Skeletal muscle satellite cell (primary cell): ENCODE measurements around the gene EPHA6.
"Not testable (repeated sequence)": the region's sequence is repeated elsewhere in the genome, so short reads cannot be mapped to it uniquely, and the experiment has no call there.

Experiments used
- H3K27me3 ChIP-seq: 2 replicates; pipeline ENCODE4 v1.7.0; 2013; ENCODE audit warnings: low read length; ENCODE audit not compliant: control insufficient read depth, insufficient read depth
- H3K36me3 ChIP-seq: 2 replicates; pipeline ENCODE4 v1.7.0; 2013; ENCODE audit warnings: mild to moderate bottlenecking, control low read depth, low read length; ENCODE audit not compliant: insufficient read depth
- H3K4me1 ChIP-seq: 2 replicates; pipeline ENCODE4 v1.7.0; 2013; ENCODE audit warnings: low read length; ENCODE audit not compliant: control insufficient read depth, insufficient read depth
- H3K4me2 ChIP-seq: 2 replicates; pipeline ENCODE4 v1.7.0; 2013; ENCODE audit warnings: mild to moderate bottlenecking, low read length
- H3K4me3 ChIP-seq: 2 replicates; pipeline ENCODE4 v1.7.0; 2013; ENCODE audit warnings: low read length
- H3K9ac ChIP-seq: 2 replicates; pipeline ENCODE4 v1.7.0; 2013; ENCODE audit warnings: mild to moderate bottlenecking, low read depth, low read length, moderate library complexity
- H3K9me3 ChIP-seq: replicated peaks from 2 replicates; pipeline ENCODE4 v1.7.0; 2013; ENCODE audit warnings: mild to moderate bottlenecking, control low read depth, low read length

The EPHA6 gene

GRCh38 chr3:96931119-96931862 is 116.9 kb downstream of the EPHA6 start:
- no peaks in the 10 kb centered on the region for H3K36me3 ChIP-seq
- H3K27me3 ChIP-seq, result no peaks in the 10 kb centered on the region
- H3K9me3 ChIP-seq, result peaks cover 10% of the 10 kb centered on the region
- no peak overlapping the region for H3K9ac ChIP-seq
- no peak overlapping the region for H3K4me3 ChIP-seq
- no peak overlapping the region for H3K4me2 ChIP-seq
- H3K4me1 ChIP-seq, result no peaks in the 10 kb centered on the region

DNA sequence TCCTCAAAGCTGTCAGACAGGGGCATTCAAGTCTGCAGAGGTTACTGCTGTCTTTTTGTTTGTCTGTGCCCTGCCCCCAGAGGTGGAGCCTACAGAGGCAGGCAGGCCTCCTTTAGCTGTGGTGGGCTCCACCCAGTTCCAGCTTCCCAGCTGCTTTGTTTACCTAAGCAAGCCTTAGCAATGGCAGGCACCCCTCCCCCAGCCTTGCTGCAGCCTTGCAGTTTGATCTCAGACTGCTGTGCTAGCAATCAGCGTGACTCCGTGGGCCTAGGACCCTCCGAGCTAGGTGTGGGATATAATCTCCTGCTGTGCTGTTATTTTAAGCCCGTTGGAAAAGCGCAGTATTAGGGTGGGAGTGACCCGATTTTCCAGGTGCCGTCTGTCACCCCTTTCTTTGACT is 127.7 kb downstream of the EPHA6 start:
- not testable (repeated sequence) for H3K9me3 ChIP-seq, H3K27me3 ChIP-seq, H3K4me2 ChIP-seq, H3K9ac ChIP-seq, H3K4me1 ChIP-seq, H3K36me3 ChIP-seq, H3K4me3 ChIP-seq

GRCh38 chr3:96958856-96959255 is 144.5 kb downstream of the EPHA6 start:
- H3K9me3 ChIP-seq, result peaks cover 3% of the 10 kb centered on the region
- no peak overlapping the region for H3K4me2 ChIP-seq
- H3K4me1 ChIP-seq, result no peaks in the 10 kb centered on the region
- H3K36me3 ChIP-seq, result no peaks in the 10 kb centered on the region
- no peak overlapping the region for H3K4me3 ChIP-seq
- no peak overlapping the region for H3K9ac ChIP-seq
- no peaks in the 10 kb centered on the region for H3K27me3 ChIP-seq

DNA sequence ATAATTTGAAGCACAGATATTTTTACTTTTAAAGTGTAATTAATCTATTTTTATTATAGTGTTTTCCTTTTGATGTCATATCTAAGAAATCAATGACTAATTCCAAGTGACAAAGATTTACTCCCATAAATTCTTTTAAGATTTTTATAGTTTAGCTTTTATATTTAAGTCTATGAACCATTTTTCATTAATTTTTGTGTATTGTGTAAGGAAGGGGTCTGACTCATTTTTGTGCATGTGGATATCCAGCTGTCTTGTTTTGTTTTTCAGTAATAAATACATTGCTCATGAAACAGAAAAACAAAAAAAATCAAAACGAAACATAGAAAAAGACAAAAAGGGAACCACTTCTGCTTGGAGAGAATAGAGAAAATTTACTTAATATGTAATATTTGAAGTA is 145.1 kb downstream of the EPHA6 start:
- Histone ChIP-seq H3K4me1 (no peaks in the 10 kb centered on the region), H3K27me3 (no peaks in the 10 kb centered on the region), H3K9me3 (peaks cover 3% of the 10 kb centered on the region), H3K4me3 (no peak overlapping the region), H3K4me2 (no peak overlapping the region), H3K36me3 (no peaks in the 10 kb centered on the region), H3K9ac (no peak overlapping the region)

GRCh38 chr3:96959901-96960641 is 145.7 kb downstream of the EPHA6 start:
- no peak overlapping the region for H3K4me2 ChIP-seq
- no peaks in the 10 kb centered on the region for H3K4me1 ChIP-seq
- H3K9ac ChIP-seq, result no peak overlapping the region
- H3K27me3 ChIP-seq, result no peaks in the 10 kb centered on the region
- peaks cover 3% of the 10 kb centered on the region for H3K9me3 ChIP-seq
- no peak overlapping the region for H3K4me3 ChIP-seq
- H3K36me3 ChIP-seq, result no peaks in the 10 kb centered on the region

DNA sequence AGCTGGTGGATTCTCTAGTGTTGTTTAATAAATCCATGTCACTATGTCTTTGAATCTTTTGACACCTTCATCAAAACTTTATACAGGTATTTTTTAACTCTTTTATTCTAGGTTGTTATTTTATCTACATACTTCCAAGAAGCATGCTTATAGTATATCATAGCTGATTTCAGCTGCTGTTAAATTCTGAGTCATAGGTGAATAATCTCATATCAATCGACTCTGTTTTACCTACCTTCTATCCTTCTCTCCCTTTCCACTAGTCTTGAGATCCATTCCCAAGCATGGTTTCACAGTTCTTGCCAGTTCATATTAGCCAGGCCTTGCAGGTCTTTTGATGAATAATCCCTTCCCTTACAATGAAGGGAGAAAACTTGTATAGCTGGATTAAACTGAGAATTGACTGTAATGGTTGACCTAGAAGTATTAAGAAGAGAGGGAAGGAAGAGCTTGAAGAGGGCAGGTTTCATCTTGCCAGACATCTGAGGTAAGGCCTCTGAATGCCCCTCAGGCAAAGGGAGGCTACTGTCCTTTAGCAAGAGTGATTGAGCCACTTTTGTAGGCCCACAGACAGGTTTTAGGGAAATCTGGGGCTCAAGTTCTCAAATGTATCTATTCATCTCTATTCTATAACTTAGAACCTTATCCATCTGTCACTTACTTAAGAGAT is 146.4 kb downstream of the EPHA6 start:
- Histone ChIP-seq H3K4me1 (no peaks in the 10 kb centered on the region), H3K9me3 (peaks cover 3% of the 10 kb centered on the region), H3K27me3 (no peaks in the 10 kb centered on the region), H3K36me3 (no peaks in the 10 kb centered on the region), H3K9ac (no peak overlapping the region), H3K4me3 (no peak overlapping the region), H3K4me2 (no peak overlapping the region)

DNA sequence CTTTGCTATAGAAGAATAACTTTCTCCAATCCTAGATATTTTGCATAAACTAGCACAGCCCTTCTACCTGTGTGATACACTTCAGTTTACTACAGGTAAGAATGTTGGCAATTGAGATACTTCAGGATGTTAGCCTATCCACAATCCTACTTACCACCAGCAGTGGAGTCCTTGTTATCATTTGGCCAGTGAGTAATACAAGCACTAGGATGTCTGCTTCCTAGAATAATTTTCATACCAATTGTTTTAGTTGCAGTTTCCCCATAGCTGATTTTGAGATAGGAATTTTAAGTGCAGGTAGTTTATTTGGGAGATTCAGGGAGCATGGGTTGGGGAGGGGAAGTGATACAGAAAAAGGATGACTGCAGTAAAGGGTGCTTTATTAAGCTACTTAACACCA is 147.2 kb downstream of the EPHA6 start:
- H3K36me3 ChIP-seq, result no peaks in the 10 kb centered on the region
- H3K4me1 ChIP-seq, result no peaks in the 10 kb centered on the region
- H3K27me3 ChIP-seq, result no peaks in the 10 kb centered on the region
- H3K9ac ChIP-seq, result no peak overlapping the region
- H3K4me2 ChIP-seq, result no peak overlapping the region
- H3K4me3 ChIP-seq, result no peak overlapping the region
- peaks cover 3% of the 10 kb centered on the region for H3K9me3 ChIP-seq

DNA sequence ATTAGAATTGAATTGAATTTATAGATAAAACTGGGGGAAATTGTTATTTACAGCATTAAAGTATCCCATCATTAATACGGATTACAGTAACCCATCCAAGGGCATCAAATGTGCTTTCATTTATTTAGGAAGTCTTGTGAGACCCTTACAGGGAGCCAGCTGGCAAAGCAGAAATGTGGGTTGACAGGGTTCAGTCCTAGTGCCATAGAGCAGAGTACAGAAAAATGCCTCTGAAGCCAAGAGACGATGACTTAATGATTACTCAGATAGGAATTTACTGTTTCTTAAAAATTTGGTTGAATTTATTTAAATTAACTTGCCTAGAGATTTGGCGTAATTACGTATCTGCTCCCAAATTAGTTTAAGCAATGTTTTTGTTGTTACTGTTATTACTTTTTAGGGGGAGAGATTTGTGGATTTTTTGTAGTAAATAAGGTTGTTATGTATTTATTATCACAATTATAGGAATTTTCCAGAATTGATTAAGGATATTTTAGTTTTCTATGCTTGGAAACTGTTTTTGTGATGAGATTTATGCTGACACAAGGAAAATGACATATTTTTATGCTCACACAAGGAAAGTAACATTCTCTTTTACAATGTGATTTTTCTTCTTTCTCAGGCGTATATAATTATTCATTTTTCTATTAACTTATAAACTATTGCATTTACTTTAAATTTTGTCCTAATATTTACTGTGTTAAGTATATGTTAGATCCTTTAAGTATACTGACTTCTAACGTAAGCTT is 152.0 kb downstream of the EPHA6 start:
- H3K27me3 ChIP-seq, result no peaks in the 10 kb centered on the region
- H3K9me3 ChIP-seq, result no peaks in the 10 kb centered on the region
- no peaks in the 10 kb centered on the region for H3K4me1 ChIP-seq
- H3K4me3 ChIP-seq, result no peak overlapping the region
- H3K36me3 ChIP-seq, result no peaks in the 10 kb centered on the region
- H3K4me2 ChIP-seq, result no peak overlapping the region
- no peak overlapping the region for H3K9ac ChIP-seq

- H3K4me3 ChIP-seq, result no peak overlapping the region
- H3K9me3 ChIP-seq, result no peaks in the 10 kb centered on the region
- no peaks in the 10 kb centered on the region for H3K4me1 ChIP-seq
- H3K9ac ChIP-seq, result no peak overlapping the region
- no peaks in the 10 kb centered on the region for H3K36me3 ChIP-seq
- no peak overlapping the region for H3K4me2 ChIP-seq
- H3K27me3 ChIP-seq, result no peaks in the 10 kb centered on the region
Measured at GRCh38 chr3:96970211-96970610, 155.8 kb downstream of the EPHA6 start.

DNA sequence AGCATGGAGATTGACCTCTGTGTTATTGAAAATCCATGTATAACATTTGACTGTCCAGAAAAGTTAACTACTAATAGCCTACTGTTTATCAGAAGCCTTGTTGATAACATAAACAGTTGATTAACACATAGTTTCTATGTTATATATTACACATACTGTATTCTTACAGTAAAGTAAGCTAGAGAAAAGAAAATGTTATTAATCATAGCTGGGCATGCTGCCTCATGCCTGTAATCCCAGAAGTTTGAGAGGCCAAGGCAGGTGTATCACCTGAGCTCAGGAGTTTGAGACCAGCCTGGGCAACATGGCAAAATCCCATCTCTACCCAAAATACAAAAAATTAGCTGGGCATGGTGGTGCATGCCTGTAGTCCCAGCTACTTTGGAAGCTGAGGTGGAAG is 163.3 kb downstream of the EPHA6 start:
- Histone ChIP-seq H3K4me1 (no peaks in the 10 kb centered on the region), H3K9ac (no peak overlapping the region), H3K27me3 (no peaks in the 10 kb centered on the region), H3K36me3 (no peaks in the 10 kb centered on the region), H3K4me3 (no peak overlapping the region), H3K4me2 (no peak overlapping the region), H3K9me3 (no peaks in the 10 kb centered on the region)

- H3K27me3 ChIP-seq, H3K4me3 ChIP-seq, H3K9ac ChIP-seq, H3K36me3 ChIP-seq, H3K4me2 ChIP-seq, H3K9me3 ChIP-seq, H3K4me1 ChIP-seq: not testable (repeated sequence)
Measured at GRCh38 chr3:96983716-96984115, 169.3 kb downstream of the EPHA6 start.
